ENCODE results near the gene LRRTM3. TPM values are rescaled to one million over a fixed set of nuclear protein-coding genes. Genes with fewer than 3 reads are reported as not detected.

Gene LRRTM3
- total RNA-seq, 1 donor from 2014 or later = not detected

GRCh38 chr10:67049988-67050387 is 124.2 kb downstream of the LRRTM3 start:
- H3K27me3 ChIP-seq (ENCODE audit: control insufficient read depth, insufficient read depth, low read length) = no peaks in the 10 kb centered on the region
- DNase-seq (ENCODE audit: low read depth) (no peak), FAIRE-seq (no peak)
- TF ChIP-seq CTCF (IDR thresholded peaks at IDR 0.05; ENCODE audit: insufficient read depth, low read length, severe bottlenecking) = no peak
- H3K4me3 ChIP-seq (ENCODE audit: low read depth, low read length) = no peak overlapping the region
- no peaks in the 10 kb centered on the region for H3K36me3 ChIP-seq (ENCODE audit: control insufficient read depth, insufficient read depth, low read length)

GRCh38 chr10:67050415-67050814 is 124.6 kb downstream of the LRRTM3 start:
- DNase-seq (ENCODE audit: low read depth) = no peak
- TF ChIP-seq CTCF (IDR thresholded peaks at IDR 0.05; ENCODE audit: insufficient read depth, low read length, severe bottlenecking) = no peak
- Histone ChIP-seq H3K36me3 (ENCODE audit: control insufficient read depth, insufficient read depth, low read length) (no peaks in the 10 kb centered on the region), H3K27me3 (ENCODE audit: control insufficient read depth, insufficient read depth, low read length) (no peaks in the 10 kb centered on the region), H3K4me3 (ENCODE audit: low read depth, low read length) (no peak overlapping the region)
- FAIRE-seq = no peak

- no peak for FAIRE-seq
- no peak for TF ChIP-seq CTCF (IDR thresholded peaks at IDR 0.05; ENCODE audit: insufficient read depth, low read length, severe bottlenecking)
- H3K36me3 ChIP-seq (ENCODE audit: control insufficient read depth, insufficient read depth, low read length) = no peaks in the 10 kb centered on the region
- DNase-seq (ENCODE audit: low read depth) = no peak
- H3K27me3 ChIP-seq (ENCODE audit: control insufficient read depth, insufficient read depth, low read length) = no peaks in the 10 kb centered on the region
- no peak overlapping the region for H3K4me3 ChIP-seq (ENCODE audit: low read depth, low read length)
Measured at GRCh38 chr10:67072654-67073053, 146.8 kb downstream of the LRRTM3 start.

GRCh38 chr10:67075491-67075971 is 149.7 kb downstream of the LRRTM3 start:
- no peak for TF ChIP-seq CTCF (IDR thresholded peaks at IDR 0.05; ENCODE audit: insufficient read depth, low read length, severe bottlenecking)
- FAIRE-seq = no peak
- H3K27me3 ChIP-seq (ENCODE audit: control insufficient read depth, insufficient read depth, low read length) = no peaks in the 10 kb centered on the region

GRCh38 chr10:67076144-67076543 is 150.3 kb downstream of the LRRTM3 start:
- FAIRE-seq = no peak
- H3K4me3 ChIP-seq (ENCODE audit: low read depth, low read length) = no peak overlapping the region

More at GRCh38 chr10:67075491-67075971, 149.7 kb downstream of the LRRTM3 start:
- Histone ChIP-seq H3K4me3 (ENCODE audit: low read depth, low read length) (no peak overlapping the region), H3K36me3 (ENCODE audit: control insufficient read depth, insufficient read depth, low read length) (no peaks in the 10 kb centered on the region)
- DNase-seq (ENCODE audit: low read depth) = no peak

More at GRCh38 chr10:67076144-67076543, 150.3 kb downstream of the LRRTM3 start:
- no peaks in the 10 kb centered on the region for H3K36me3 ChIP-seq (ENCODE audit: control insufficient read depth, insufficient read depth, low read length)
- DNase-seq (ENCODE audit: low read depth) = no peak
- H3K27me3 ChIP-seq (ENCODE audit: control insufficient read depth, insufficient read depth, low read length) = no peaks in the 10 kb centered on the region
- TF ChIP-seq CTCF (IDR thresholded peaks at IDR 0.05; ENCODE audit: insufficient read depth, low read length, severe bottlenecking) = no peak
